ENCODE results near the gene SPATA2. TPM values are rescaled to one million over a fixed set of nuclear protein-coding genes. Genes with fewer than 3 reads are reported as not detected.

SPATA2 gene
- total and polyA plus RNA-seq, 2 of the 13 experiments (the other 11 are each of a cell fraction or from before 2014, with no cell fraction given): 3.2 to 8.7 TPM

- TF ChIP-seq ELF3 (CRISPR knock-in tag; IDR thresholded peaks at IDR 0.05) (0 out of 2 replicates have a peak, but pooled peaks have one; percentile 24), SAP130 (CRISPR knock-in tag; IDR thresholded peaks at IDR 0.05; ENCODE audit: low read depth) (peak; percentile 56), ZBTB7B (CRISPR knock-in tag; IDR thresholded peaks at IDR 0.05) (peak; percentile 89), ARID5B (CRISPR knock-in tag; IDR thresholded peaks at IDR 0.05) (0 out of 2 replicates have a peak, but pooled peaks have one; percentile 38), ZNF710 (CRISPR knock-in tag; IDR thresholded peaks at IDR 0.05; ENCODE audit: borderline replicate concordance) (0 out of 2 replicates have a peak, but pooled peaks have one; percentile 3), PHF21A (CRISPR knock-in tag; IDR thresholded peaks at IDR 0.05) (peak; percentile 58; the same call in 1 of the 2 replicates), ZNF263 (CRISPR knock-in tag; IDR thresholded peaks at IDR 0.05) (no peak), POLR2A (IDR thresholded peaks at IDR 0.05; ENCODE audit: insufficient read depth in 1 of 2, low read depth in 2 of 2, low read length in 2 of 2) (peak in 1 of 2 experiments; percentile 15; a peak in 1 of 4 replicates), SOX6 (IDR thresholded peaks at IDR 0.05) (no peak), SOX6 (CRISPR knock-in tag; IDR thresholded peaks at IDR 0.05) (0 out of 2 replicates have a peak, but pooled peaks have one; percentile 27), TBX2 (CRISPR knock-in tag; IDR thresholded peaks at IDR 0.05; ENCODE audit: borderline replicate concordance) (peak; percentile 16; the same call in 1 of the 2 replicates), RXRB (CRISPR knock-in tag; IDR thresholded peaks at IDR 0.05; ENCODE audit: borderline replicate concordance) (peak; percentile 20; the same call in 1 of the 2 replicates), TFAP4 (IDR thresholded peaks at IDR 0.05; ENCODE audit: borderline replicate concordance, low read depth) (0 out of 2 replicates have a peak, but pooled peaks have one; percentile 16), BCL3 (CRISPR knock-in tag; IDR thresholded peaks at IDR 0.05) (0 out of 2 replicates have a peak, but pooled peaks have one; percentile 35), PBX2 (CRISPR knock-in tag; IDR thresholded peaks at IDR 0.05) (no peak), SKIL (CRISPR knock-in tag; IDR thresholded peaks at IDR 0.05; ENCODE audit: borderline replicate concordance) (peak; percentile 54; the same call in 1 of the 2 replicates)
These were observed 10.7 kb downstream of the SPATA2 start (continued) for GRCh38 chr20:49904440-49905214.

Data from HepG2 (cell line).